SU-DHL-6 (cell line): Measurements from ENCODE around the gene ALKBH3.

Experiments used
- CTCF ChIP-seq: fragments of 200-600 bp; sonication (generic); IDR thresholded peaks from one replicate; pipeline ENCODE4 v1.5.1; 2017; ENCODE audit warnings: antibody characterized with exemption, mild to moderate bottlenecking, low read length, moderate library complexity; ENCODE audit not compliant: insufficient read depth, poor library complexity, severe bottlenecking
- EZH2phosphoT487 ChIP-seq: fragments of 200-600 bp; sonication (generic), shearing (Covaris generic); conservative IDR thresholded peaks from 2 replicates; pipeline ENCODE4 v1.6.1; 2018; ENCODE audit warnings: mild to moderate bottlenecking, antibody characterized with exemption, low read length, moderate library complexity, mixed read lengths

DNA sequence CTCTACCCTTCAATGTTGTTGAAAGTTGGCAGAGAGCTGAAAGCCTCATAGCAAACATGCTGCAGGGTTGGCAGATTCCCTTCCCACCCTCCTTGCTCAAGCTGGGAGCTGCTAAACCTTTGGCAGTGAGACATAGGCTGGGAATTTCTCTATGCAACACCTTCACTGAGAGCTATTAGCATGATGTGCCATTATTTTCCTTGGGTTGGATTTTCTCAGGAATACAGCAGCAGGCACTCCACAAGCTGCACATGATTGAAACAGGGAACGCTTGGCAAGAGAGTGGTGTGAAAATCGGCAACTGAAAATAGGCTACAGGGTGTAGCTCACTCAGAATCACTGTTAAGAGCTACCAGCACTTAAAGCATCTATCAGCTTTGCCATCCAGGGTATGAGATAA lies 9.6 kb upstream of the ALKBH3 start:
- TF ChIP-seq CTCF (no peak), EZH2phosphoT487 (no peak)
